22Rv1 (cell line): ENCODE measurements around the gene PSMB5.

Source experiments
- ZFX ChIP-seq: fragments of 450-650 bp; IDR thresholded peaks from 2 replicates; pipeline ENCODE4 v1.6.1; 2017; ENCODE audit warnings: antibody characterized with exemption, borderline replicate concordance
- TF ChIP-seq, protein P1 (sequence below): fragments of 450-650 bp; IDR thresholded peaks from 2 replicates; pipeline ENCODE4 v1.5.1; 2017; ENCODE audit warnings: mild to moderate bottlenecking

DNA sequence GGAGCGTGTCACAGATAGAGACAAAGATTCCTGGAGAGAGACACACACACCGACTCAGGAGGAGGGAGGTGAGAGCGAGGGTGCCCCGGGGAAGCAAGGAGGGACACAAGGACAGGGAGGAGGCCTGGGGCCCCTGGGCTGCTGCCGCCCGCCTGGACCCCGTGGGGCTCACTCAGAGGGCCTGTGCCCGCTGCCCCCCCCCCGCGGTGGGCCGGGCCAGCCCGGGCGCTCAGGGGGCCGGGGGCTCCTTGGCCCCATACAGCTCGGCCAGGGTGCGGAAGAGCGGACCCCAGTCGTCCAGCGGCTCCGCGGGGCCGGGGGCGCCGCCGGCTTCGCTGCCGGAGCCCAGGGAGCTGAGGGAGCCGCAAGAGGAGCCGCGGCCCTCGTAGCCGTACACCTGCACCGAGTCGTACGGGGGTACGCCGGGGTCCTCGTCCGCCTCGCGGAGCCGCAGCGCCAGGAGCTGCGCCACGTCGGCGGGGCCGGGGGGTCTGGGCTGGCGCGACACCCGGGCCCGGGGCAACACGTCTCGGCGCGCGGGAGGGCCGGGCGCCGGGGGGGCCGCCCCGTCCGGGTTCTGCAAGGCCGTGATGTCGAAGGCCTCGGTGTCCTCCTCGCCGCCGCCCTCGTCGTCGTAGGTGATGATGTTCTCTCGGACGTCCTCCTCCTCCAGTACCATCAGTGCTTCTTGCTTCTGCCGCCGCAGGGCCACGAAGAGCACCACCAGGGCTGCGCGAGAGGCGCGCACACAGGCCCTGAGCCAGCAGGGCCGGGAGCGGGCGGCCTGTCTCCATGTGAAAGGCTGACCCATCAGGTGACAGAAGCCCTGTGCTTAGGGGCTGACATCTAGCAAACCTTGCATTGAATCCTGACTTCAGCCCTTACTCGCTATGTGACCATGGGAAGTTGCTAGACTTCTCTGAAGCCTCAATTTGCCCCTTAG lies 13.3 kb upstream of the PSMB5 start:
- TF ChIP-seq, protein P1, sequence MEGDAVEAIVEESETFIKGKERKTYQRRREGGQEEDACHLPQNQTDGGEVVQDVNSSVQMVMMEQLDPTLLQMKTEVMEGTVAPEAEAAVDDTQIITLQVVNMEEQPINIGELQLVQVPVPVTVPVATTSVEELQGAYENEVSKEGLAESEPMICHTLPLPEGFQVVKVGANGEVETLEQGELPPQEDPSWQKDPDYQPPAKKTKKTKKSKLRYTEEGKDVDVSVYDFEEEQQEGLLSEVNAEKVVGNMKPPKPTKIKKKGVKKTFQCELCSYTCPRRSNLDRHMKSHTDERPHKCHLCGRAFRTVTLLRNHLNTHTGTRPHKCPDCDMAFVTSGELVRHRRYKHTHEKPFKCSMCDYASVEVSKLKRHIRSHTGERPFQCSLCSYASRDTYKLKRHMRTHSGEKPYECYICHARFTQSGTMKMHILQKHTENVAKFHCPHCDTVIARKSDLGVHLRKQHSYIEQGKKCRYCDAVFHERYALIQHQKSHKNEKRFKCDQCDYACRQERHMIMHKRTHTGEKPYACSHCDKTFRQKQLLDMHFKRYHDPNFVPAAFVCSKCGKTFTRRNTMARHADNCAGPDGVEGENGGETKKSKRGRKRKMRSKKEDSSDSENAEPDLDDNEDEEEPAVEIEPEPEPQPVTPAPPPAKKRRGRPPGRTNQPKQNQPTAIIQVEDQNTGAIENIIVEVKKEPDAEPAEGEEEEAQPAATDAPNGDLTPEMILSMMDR = no peak
- TF ChIP-seq ZFX = no peak
